HUES48 (cell line): ENCODE results near the gene CLASP1.
A peak's percentile ranks its signal among the peaks of the same experiment; 100 is the strongest.

Experiments
- H3K27ac ChIP-seq: one replicate; pipeline ENCODE4 v1.7.0; 2013; ENCODE audit warnings: low read depth, low read length, inconsistent platforms
- H3K27me3 ChIP-seq: 2 replicates; pipeline ENCODE4 v1.6.1; 2013; ENCODE audit warnings: mild to moderate bottlenecking, low read length; ENCODE audit not compliant: control insufficient read depth, insufficient read depth
- H3K36me3 ChIP-seq: 2 replicates; pipeline ENCODE4 v1.6.1; 2013; ENCODE audit warnings: low read length; ENCODE audit not compliant: control insufficient read depth, insufficient read depth
- H3K4me1 ChIP-seq: 2 replicates; pipeline ENCODE4 v1.6.1; 2013; ENCODE audit warnings: mild to moderate bottlenecking, low read length; ENCODE audit not compliant: control insufficient read depth, insufficient read depth
- H3K4me3 ChIP-seq: 2 replicates; pipeline ENCODE4 v1.5.1; 2013; ENCODE audit warnings: mild to moderate bottlenecking, low read depth, low read length
- H3K9ac ChIP-seq: 2 replicates; pipeline ENCODE4 v1.6.1; 2013; ENCODE audit warnings: mild to moderate bottlenecking, low read depth, low read length, moderate library complexity
- H3K9me3 ChIP-seq: 2 replicates; pipeline ENCODE4 v1.6.1; 2013; ENCODE audit warnings: low read length; ENCODE audit not compliant: control insufficient read depth, insufficient read depth

Gene CLASP1

GRCh38 chr2:121598087-121598486 lies 51.2 kb downstream of the CLASP1 start:
- H3K4me1 ChIP-seq, result peaks cover 8% of the 10 kb centered on the region; the same call in 1 of the 2 replicates
- peaks cover 3% of the 10 kb centered on the region; the same call in 1 of the 2 replicates for H3K36me3 ChIP-seq
- no peak overlapping the region for H3K9ac ChIP-seq
- no peak overlapping the region for H3K4me3 ChIP-seq
- H3K27ac ChIP-seq, result no peak overlapping the region
- no peaks in the 10 kb centered on the region for H3K9me3 ChIP-seq
- no peaks in the 10 kb centered on the region for H3K27me3 ChIP-seq

- Histone ChIP-seq H3K4me3 (no peak overlapping the region), H3K27ac (peak overlapping the region; percentile 64), H3K9me3 (no peaks in the 10 kb centered on the region), H3K9ac (0 out of 2 replicates have a peak overlapping the region, but pooled peaks have one; percentile 6), H3K27me3 (no peaks in the 10 kb centered on the region), H3K4me1 (peaks cover 8% of the 10 kb centered on the region; the same call in 1 of the 2 replicates), H3K36me3 (peaks cover 3% of the 10 kb centered on the region; the same call in 1 of the 2 replicates)
Observed at GRCh38 chr2:121596221-121597080, 52.8 kb downstream of the CLASP1 start.

GRCh38 chr2:121595012-121595891 lies 54.0 kb downstream of the CLASP1 start:
- Histone ChIP-seq H3K27me3 (no peaks in the 10 kb centered on the region), H3K9me3 (no peaks in the 10 kb centered on the region), H3K36me3 (peaks cover 3% of the 10 kb centered on the region; the same call in 1 of the 2 replicates), H3K4me3 (no peak overlapping the region), H3K9ac (no peak overlapping the region), H3K27ac (no peak overlapping the region), H3K4me1 (peaks cover 8% of the 10 kb centered on the region; the same call in 1 of the 2 replicates)

GRCh38 chr2:121591199-121591598 lies 58.1 kb downstream of the CLASP1 start:
- Histone ChIP-seq H3K36me3 (peaks cover 14% of the 10 kb centered on the region; the same call in 1 of the 2 replicates), H3K4me1 (0 out of 2 replicates have a peak, but pooled peaks cover 4% of the 10 kb centered on the region), H3K9me3 (no peaks in the 10 kb centered on the region), H3K9ac (no peak overlapping the region), H3K4me3 (no peak overlapping the region), H3K27ac (no peak overlapping the region), H3K27me3 (no peaks in the 10 kb centered on the region)

- Histone ChIP-seq H3K9ac (no peak overlapping the region), H3K36me3 (peaks cover 12% of the 10 kb centered on the region; the same call in 1 of the 2 replicates), H3K9me3 (no peaks in the 10 kb centered on the region), H3K4me1 (0 out of 2 replicates have a peak, but pooled peaks cover 4% of the 10 kb centered on the region), H3K27me3 (no peaks in the 10 kb centered on the region), H3K4me3 (no peak overlapping the region), H3K27ac (no peak overlapping the region)
Observed at GRCh38 chr2:121588357-121588756, 60.9 kb downstream of the CLASP1 start.

- H3K27me3 ChIP-seq, result no peaks in the 10 kb centered on the region
- no peak overlapping the region for H3K4me3 ChIP-seq
- no peaks in the 10 kb centered on the region for H3K9me3 ChIP-seq
- no peak overlapping the region for H3K27ac ChIP-seq
- H3K36me3 ChIP-seq, result peaks cover 12% of the 10 kb centered on the region; the same call in 1 of the 2 replicates
- 0 out of 2 replicates have a peak, but pooled peaks cover 4% of the 10 kb centered on the region for H3K4me1 ChIP-seq
- no peak overlapping the region for H3K9ac ChIP-seq
Observed at GRCh38 chr2:121587131-121587530, 62.1 kb downstream of the CLASP1 start.

- H3K36me3 ChIP-seq, result peaks cover 8% of the 10 kb centered on the region; the same call in 1 of the 2 replicates
- H3K27me3 ChIP-seq, result no peaks in the 10 kb centered on the region
- H3K4me3 ChIP-seq, result no peak overlapping the region
- H3K9ac ChIP-seq, result no peak overlapping the region
- peaks cover 4% of the 10 kb centered on the region; the same call in 1 of the 2 replicates for H3K4me1 ChIP-seq
- no peaks in the 10 kb centered on the region for H3K9me3 ChIP-seq
- no peak overlapping the region for H3K27ac ChIP-seq
Observed at GRCh38 chr2:121584741-121585140, 64.5 kb downstream of the CLASP1 start.

- no peaks in the 10 kb centered on the region for H3K9me3 ChIP-seq
- H3K27me3 ChIP-seq, result no peaks in the 10 kb centered on the region
- peaks cover 14% of the 10 kb centered on the region for H3K4me1 ChIP-seq
- H3K9ac ChIP-seq, result no peak overlapping the region
- 0 out of 2 replicates have a peak, but pooled peaks cover 2% of the 10 kb centered on the region for H3K36me3 ChIP-seq
- H3K4me3 ChIP-seq, result no peak overlapping the region
- no peak overlapping the region for H3K27ac ChIP-seq
Observed at GRCh38 chr2:121583555-121583954, 65.7 kb downstream of the CLASP1 start.

- Histone ChIP-seq H3K9ac (no peak overlapping the region), H3K27me3 (no peaks in the 10 kb centered on the region), H3K9me3 (no peaks in the 10 kb centered on the region), H3K36me3 (no peaks in the 10 kb centered on the region), H3K4me3 (no peak overlapping the region), H3K27ac (no peak overlapping the region), H3K4me1 (peaks cover 23% of the 10 kb centered on the region)
Observed at GRCh38 chr2:121582272-121582671, 67.0 kb downstream of the CLASP1 start.

GRCh38 chr2:121579309-121579708 lies 70.0 kb downstream of the CLASP1 start:
- H3K27ac ChIP-seq, result no peak overlapping the region
- no peaks in the 10 kb centered on the region for H3K9me3 ChIP-seq
- no peaks in the 10 kb centered on the region for H3K27me3 ChIP-seq
- no peak overlapping the region for H3K4me3 ChIP-seq
- no peaks in the 10 kb centered on the region for H3K36me3 ChIP-seq
- H3K9ac ChIP-seq, result no peak overlapping the region
- H3K4me1 ChIP-seq, result peaks cover 30% of the 10 kb centered on the region
